H9 (cell line): ENCODE results near the gene OTUB2. TPM values are rescaled to one million over a fixed set of nuclear protein-coding genes. Genes with fewer than 3 reads are reported as not detected.

Source experiments
- DNase-seq: peaks from one replicate; pipeline ENCODE4 v3.0.0-alpha.2; 2017
- H2AFZ ChIP-seq: one replicate; pipeline ENCODE4 v1.6.1; 2013; ENCODE audit warnings: mild to moderate bottlenecking, low read length, control low read depth, moderate library complexity
- H2AK5ac ChIP-seq: 2 replicates; pipeline ENCODE4 v1.6.1; 2013; ENCODE audit warnings: low read length, control low read depth, mixed read lengths; ENCODE audit not compliant: insufficient read length
- H2BK120ac ChIP-seq: one replicate; pipeline ENCODE4 v1.6.1; 2013; ENCODE audit warnings: low read depth, mild to moderate bottlenecking, low read length, control low read depth, inconsistent platforms; ENCODE audit not compliant: poor library complexity, severe bottlenecking
- H2BK12ac ChIP-seq: 2 replicates; pipeline ENCODE4 v1.6.1; 2013; ENCODE audit warnings: low read length, control low read depth, mixed read lengths, low read depth; ENCODE audit not compliant: insufficient read length
- H2BK15ac ChIP-seq: 2 replicates; pipeline ENCODE4 v1.6.1; 2013; ENCODE audit warnings: low read depth, low read length, control low read depth
- H2BK20ac ChIP-seq: one replicate; pipeline ENCODE4 v1.6.1; 2013; ENCODE audit warnings: low read depth, mild to moderate bottlenecking, low read length, control low read depth, inconsistent platforms; ENCODE audit not compliant: poor library complexity, severe bottlenecking
- H2BK5ac ChIP-seq: 2 replicates; pipeline ENCODE4 v1.6.1; 2013; ENCODE audit warnings: low read length, control low read depth, mixed read lengths; ENCODE audit not compliant: insufficient read length
- H3K14ac ChIP-seq: 2 replicates; pipeline ENCODE4 v1.6.1; 2013; ENCODE audit warnings: low read length, control low read depth; ENCODE audit not compliant: insufficient read depth
- H3K18ac ChIP-seq: 2 replicates; pipeline ENCODE4 v1.6.1; 2013; ENCODE audit warnings: low read depth, mild to moderate bottlenecking, mixed read lengths, low read length, control low read depth; ENCODE audit not compliant: insufficient read length
- H3K23ac ChIP-seq: 2 replicates; pipeline ENCODE4 v1.6.1; 2013; ENCODE audit warnings: low read length, control low read depth, mixed read lengths, low read depth; ENCODE audit not compliant: insufficient read length
- H3K23me2 ChIP-seq: 2 replicates; pipeline ENCODE4 v1.6.1; 2013; ENCODE audit warnings: low read depth, mild to moderate bottlenecking, mixed read lengths, low read length, control low read depth; ENCODE audit not compliant: insufficient read length, poor library complexity, severe bottlenecking
- H3K27ac ChIP-seq: 2 replicates; pipeline ENCODE4 v1.5.1; 2013; ENCODE audit warnings: low read length, control low read depth, mixed read lengths, low read depth; ENCODE audit not compliant: insufficient read length
- H3K27me3 ChIP-seq: 2 replicates; pipeline ENCODE4 v1.6.1; 2013; ENCODE audit warnings: low read length, control low read depth, inconsistent platforms; ENCODE audit not compliant: insufficient read depth
- H3K4ac ChIP-seq: 2 replicates; pipeline ENCODE4 v1.6.1; 2013; ENCODE audit warnings: low read depth, mild to moderate bottlenecking, control low read depth, inconsistent platforms, low read length, moderate library complexity
- H3K4me1 ChIP-seq: 2 replicates; pipeline ENCODE4 v1.6.1; 2013; ENCODE audit warnings: low read length, control low read depth, inconsistent platforms; ENCODE audit not compliant: insufficient read depth
- H3K4me2 ChIP-seq: 2 replicates; pipeline ENCODE4 v1.6.1; 2013; ENCODE audit warnings: low read length, control low read depth, mixed read lengths; ENCODE audit not compliant: insufficient read length, insufficient read depth
- H3K56ac ChIP-seq: 2 replicates; pipeline ENCODE4 v1.6.1; 2013; ENCODE audit warnings: low read depth, mild to moderate bottlenecking, mixed read lengths, low read length, control low read depth; ENCODE audit not compliant: insufficient read length
- H3K79me1 ChIP-seq: 2 replicates; pipeline ENCODE4 v1.6.1; 2013; ENCODE audit warnings: low read depth, mild to moderate bottlenecking, moderate library complexity, low read length, control low read depth, inconsistent platforms; ENCODE audit not compliant: insufficient read depth, poor library complexity, severe bottlenecking
- H3K79me2 ChIP-seq: 2 replicates; pipeline ENCODE4 v1.6.1; 2013; ENCODE audit warnings: low read length, control low read depth, inconsistent platforms; ENCODE audit not compliant: insufficient read depth
- H3K9ac ChIP-seq: 2 replicates; pipeline ENCODE4 v1.6.1; 2013; ENCODE audit warnings: low read length, control low read depth, mixed read lengths; ENCODE audit not compliant: insufficient read length; ENCODE audit errors: extremely low read depth
- H3K9me3 ChIP-seq: one replicate; pipeline ENCODE4 v1.6.1; 2013; ENCODE audit warnings: low read depth, low read length, inconsistent platforms; ENCODE audit not compliant: control insufficient read depth
- H3T11ph ChIP-seq: one replicate; pipeline ENCODE4 v1.6.1; 2013; ENCODE audit warnings: mild to moderate bottlenecking, low read length, control low read depth, inconsistent platforms
- H4K20me1 ChIP-seq: one replicate; pipeline ENCODE4 v1.6.1; 2013; ENCODE audit not compliant: control insufficient read depth, insufficient read length, insufficient read depth
- H4K5ac ChIP-seq: 2 replicates; pipeline ENCODE4 v1.6.1; 2013; ENCODE audit warnings: low read depth, mild to moderate bottlenecking, mixed read lengths, low read length, control low read depth; ENCODE audit not compliant: insufficient read length
- H4K8ac ChIP-seq: replicated peaks from 2 replicates; pipeline ENCODE4 v1.6.1; 2013; ENCODE audit warnings: low read length, control low read depth, mixed read lengths, low read depth; ENCODE audit not compliant: insufficient read length
- H4K91ac ChIP-seq: 2 replicates; pipeline ENCODE4 v1.6.1; 2013; ENCODE audit warnings: low read depth, mild to moderate bottlenecking, moderate library complexity, mixed read lengths, low read length, control low read depth; ENCODE audit not compliant: insufficient read length
- H3K27ac Mint-ChIP-seq, 3 experiments: 2 replicates in 2 of 3; 3 replicates in 1 of 3; pipeline ENCODE4 v1.8.0; 2020 to 2021; ENCODE audit warnings: mixed read lengths in 3 of 3, mild to moderate bottlenecking in 1 of 3, moderate library complexity in 1 of 3
- H3K27me3 Mint-ChIP-seq: 2 replicates; pipeline ENCODE4 v1.8.0; 2021; ENCODE audit warnings: low read depth, mild to moderate bottlenecking, moderate library complexity, mixed read lengths
- H3K36me3 Mint-ChIP-seq, 3 experiments: 2 replicates in 2 of 3; 3 replicates in 1 of 3; pipeline ENCODE4 v1.8.0; 2020 to 2021; ENCODE audit warnings: low read depth in 3 of 3, mixed read lengths in 3 of 3; ENCODE audit not compliant: insufficient read depth in 1 of 3
- H3K4me1 Mint-ChIP-seq, 2 experiments: 2 replicates each; pipeline ENCODE4 v1.8.0; 2020; ENCODE audit warnings: mixed read lengths in 2 of 2
- H3K4me3 Mint-ChIP-seq, 2 experiments: 2 replicates in 1 of 2; 3 replicates in 1 of 2; pipeline ENCODE4 v1.8.0; 2020 to 2021; ENCODE audit warnings: mild to moderate bottlenecking in 2 of 2, mixed read lengths in 2 of 2, moderate library complexity in 1 of 2
- H3K9me3 Mint-ChIP-seq, 2 experiments: 2 replicates in 1 of 2; 3 replicates in 1 of 2; pipeline ENCODE4 v1.8.0; 2020; ENCODE audit warnings: mild to moderate bottlenecking in 2 of 2, mixed read lengths in 2 of 2, moderate library complexity in 1 of 2
- CTCF ChIP-seq: fragments of 200-600 bp; sonication (generic); conservative IDR thresholded peaks from 3 replicates; pipeline ENCODE4 v1.8.0; 2021; ENCODE audit warnings: antibody characterized with exemption, mild to moderate bottlenecking
- WGBS: extraction: QIAGEN DNeasy Blood & Tissue Kit; methylation state at CpG from one replicate; pipeline ENCODE4 v1.1.7; 2013; ENCODE audit warnings: missing lambda C conversion rate, low lambda C conversion rate, mixed read lengths; ENCODE audit not compliant: insufficient read length; ENCODE audit errors: extremely low coverage; 5-methylcytosine and 5-hydroxymethylcytosine counted together
- total RNA-seq: library from RNA; stranded (reverse); gene quantifications from 2 replicates; pipeline ENCODE4 v1.2.1, GENCODE V29; 2021

OTUB2 gene
- total RNA-seq, 1 experiment from 2014 or later: 3.6 TPM

- H2BK5ac ChIP-seq: no peak overlapping the region
- no peak overlapping the region for H2BK120ac ChIP-seq
- TF ChIP-seq CTCF: no peak
- H3K4me1 ChIP-seq: peaks cover 5% of the 10 kb centered on the region; the same call in 1 of the 2 replicates
- no peak overlapping the region; a peak in 2 of 7 replicates for H3K27ac Mint-ChIP-seq
- H3K9me3 ChIP-seq: no peaks in the 10 kb centered on the region
- no peak overlapping the region for H2BK15ac ChIP-seq
- no peaks in the 10 kb centered on the region for H3K79me1 ChIP-seq
- no peak overlapping the region for H3K4me3 Mint-ChIP-seq
- H3K23me2 ChIP-seq: no peaks in the 10 kb centered on the region
- H3K27ac ChIP-seq: no peak overlapping the region
- H3T11ph ChIP-seq: no peak overlapping the region
- H3K4me2 ChIP-seq: no peak overlapping the region
- H3K14ac ChIP-seq: no peak overlapping the region
- H4K5ac ChIP-seq: no peak overlapping the region
- no peak for DNase-seq
- no peak overlapping the region for H3K23ac ChIP-seq
- H3K79me2 ChIP-seq: no peaks in the 10 kb centered on the region
- no peak overlapping the region for H2AFZ ChIP-seq
- H2AK5ac ChIP-seq: no peak overlapping the region
- H3K56ac ChIP-seq: no peak overlapping the region
- H3K18ac ChIP-seq: no peak overlapping the region
- no peaks in the 10 kb centered on the region for H3K27me3 Mint-ChIP-seq
- H3K9ac ChIP-seq: no peak overlapping the region
- no peaks in the 10 kb centered on the region for H4K20me1 ChIP-seq
- no peaks in the 10 kb centered on the region for H3K9me3 Mint-ChIP-seq
- H3K4me1 Mint-ChIP-seq: peaks cover 12 to 13% of the 10 kb centered on the region in 2 experiments
- no peak overlapping the region for H4K91ac ChIP-seq
- no CpG with 5 or more reads among the region's 5 CpGs for WGBS
- peaks cover 54 to 87% (median 79%) of the 10 kb centered on the region in 3 experiments; a peak in 6 of 7 replicates for H3K36me3 Mint-ChIP-seq
- no peak overlapping the region for H2BK12ac ChIP-seq
- H2BK20ac ChIP-seq: no peak overlapping the region
- H4K8ac ChIP-seq: no peak overlapping the region
- H3K27me3 ChIP-seq: no peaks in the 10 kb centered on the region
- no peak overlapping the region for H3K4ac ChIP-seq
Measured at GRCh38 chr14:94058674-94059138, 32.6 kb downstream of the OTUB2 start.
